ENCODE measurements around the gene RIC1.
A peak's percentile ranks its signal among the peaks of the same experiment; 100 is the strongest.
"Not testable (repeated sequence)": the region's sequence is repeated elsewhere in the genome, so short reads cannot be mapped to it uniquely, and the experiment has no call there.

RIC1 gene, protein sequence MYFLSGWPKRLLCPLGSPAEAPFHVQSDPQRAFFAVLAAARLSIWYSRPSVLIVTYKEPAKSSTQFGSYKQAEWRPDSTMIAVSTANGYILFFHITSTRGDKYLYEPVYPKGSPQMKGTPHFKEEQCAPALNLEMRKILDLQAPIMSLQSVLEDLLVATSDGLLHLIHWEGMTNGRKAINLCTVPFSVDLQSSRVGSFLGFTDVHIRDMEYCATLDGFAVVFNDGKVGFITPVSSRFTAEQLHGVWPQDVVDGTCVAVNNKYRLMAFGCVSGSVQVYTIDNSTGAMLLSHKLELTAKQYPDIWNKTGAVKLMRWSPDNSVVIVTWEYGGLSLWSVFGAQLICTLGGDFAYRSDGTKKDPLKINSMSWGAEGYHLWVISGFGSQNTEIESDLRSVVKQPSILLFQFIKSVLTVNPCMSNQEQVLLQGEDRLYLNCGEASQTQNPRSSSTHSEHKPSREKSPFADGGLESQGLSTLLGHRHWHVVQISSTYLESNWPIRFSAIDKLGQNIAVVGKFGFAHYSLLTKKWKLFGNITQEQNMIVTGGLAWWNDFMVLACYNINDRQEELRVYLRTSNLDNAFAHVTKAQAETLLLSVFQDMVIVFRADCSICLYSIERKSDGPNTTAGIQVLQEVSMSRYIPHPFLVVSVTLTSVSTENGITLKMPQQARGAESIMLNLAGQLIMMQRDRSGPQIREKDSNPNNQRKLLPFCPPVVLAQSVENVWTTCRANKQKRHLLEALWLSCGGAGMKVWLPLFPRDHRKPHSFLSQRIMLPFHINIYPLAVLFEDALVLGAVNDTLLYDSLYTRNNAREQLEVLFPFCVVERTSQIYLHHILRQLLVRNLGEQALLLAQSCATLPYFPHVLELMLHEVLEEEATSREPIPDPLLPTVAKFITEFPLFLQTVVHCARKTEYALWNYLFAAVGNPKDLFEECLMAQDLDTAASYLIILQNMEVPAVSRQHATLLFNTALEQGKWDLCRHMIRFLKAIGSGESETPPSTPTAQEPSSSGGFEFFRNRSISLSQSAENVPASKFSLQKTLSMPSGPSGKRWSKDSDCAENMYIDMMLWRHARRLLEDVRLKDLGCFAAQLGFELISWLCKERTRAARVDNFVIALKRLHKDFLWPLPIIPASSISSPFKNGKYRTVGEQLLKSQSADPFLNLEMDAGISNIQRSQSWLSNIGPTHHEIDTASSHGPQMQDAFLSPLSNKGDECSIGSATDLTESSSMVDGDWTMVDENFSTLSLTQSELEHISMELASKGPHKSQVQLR (N-terminal part only)

DNA sequence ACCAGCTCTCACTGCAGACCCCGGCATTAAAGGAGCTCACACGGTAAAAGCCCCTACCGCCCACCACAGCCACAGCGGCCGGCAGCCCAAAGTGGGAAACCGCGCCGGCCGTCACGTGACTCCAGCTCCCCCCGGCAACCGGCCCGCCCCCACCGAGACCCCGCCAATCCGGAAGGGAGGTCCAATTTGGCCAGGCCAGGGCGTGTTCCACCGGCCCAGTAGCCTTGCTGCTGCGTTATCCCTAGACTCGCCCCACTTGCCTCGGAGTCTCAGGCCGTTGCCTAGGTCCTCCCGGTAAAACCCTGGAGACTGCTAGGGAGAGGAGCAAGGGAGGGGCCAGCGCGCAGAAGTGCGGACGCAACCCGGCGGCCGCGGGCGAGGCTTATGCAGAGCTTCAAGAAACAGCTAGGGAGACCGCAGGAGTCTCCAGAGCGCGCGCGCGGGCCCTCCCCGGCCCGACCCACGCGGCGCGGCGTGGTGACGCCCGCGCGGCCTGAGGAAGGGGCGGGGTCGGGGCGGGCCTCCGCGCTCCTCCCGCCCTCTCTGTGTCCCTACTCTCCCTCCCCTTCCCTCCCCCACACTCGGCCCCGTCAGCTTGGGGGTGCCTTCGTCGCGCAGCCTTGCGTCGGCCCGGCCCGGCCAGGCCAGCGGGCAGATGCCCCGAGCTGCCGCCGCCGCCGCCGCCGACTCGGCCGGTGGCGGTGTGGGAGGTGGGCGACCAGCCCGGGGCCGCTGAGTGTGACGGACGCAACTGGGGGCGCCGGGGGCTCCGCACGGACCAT lies at the start of gene RIC1:
Gene RIC1, plus strand, starts transcription at position 578 of the 782 bp plus-strand sequence. Its CDS starts 203 bp downstream, at position 781.
- DNase-seq = peak; percentile 96 to 99 (median 98)

GRCh38 chr9:5579881-5580280 lies 49.0 kb upstream of the RIC1 start:
- DNase-seq = no peak

DNA sequence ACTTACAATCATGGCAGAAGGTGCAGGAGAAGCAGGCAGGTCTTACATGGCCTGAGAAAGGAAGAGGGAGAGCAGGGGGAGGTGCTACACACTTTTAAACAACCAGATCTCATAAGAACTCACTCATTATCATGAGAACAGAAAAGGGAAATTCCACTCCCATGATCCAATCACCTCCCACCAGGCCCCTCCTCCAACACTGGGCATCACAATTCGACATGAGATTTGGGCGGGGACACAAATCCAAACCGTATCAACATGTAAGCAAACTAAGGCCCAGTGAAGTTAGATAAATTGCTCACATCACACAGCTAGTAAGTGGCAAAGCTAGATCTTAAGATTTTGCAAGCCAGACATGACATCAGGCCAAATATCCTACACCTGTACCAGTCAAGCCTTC lies 48.3 kb upstream of the RIC1 start:
- DNase-seq = peak in 1 of 3 donors; percentile 49

DNA sequence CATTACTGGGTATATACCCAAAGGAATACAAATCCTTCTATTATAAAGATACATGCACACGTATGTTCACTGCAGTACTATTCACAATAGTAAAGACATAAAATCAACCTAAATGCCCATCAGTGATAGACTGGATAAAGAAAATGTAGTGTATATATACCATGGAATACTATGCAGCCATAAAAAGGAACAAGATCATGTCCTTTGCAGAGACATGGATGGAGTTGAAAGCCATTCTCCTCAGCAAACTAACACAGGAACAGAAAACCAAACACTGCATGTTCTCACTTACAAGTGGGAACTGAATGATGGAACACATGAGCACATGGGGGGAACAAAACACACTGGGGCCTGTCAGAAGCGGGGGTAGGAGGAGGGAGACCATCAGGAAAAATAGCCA lies 47.2 kb upstream of the RIC1 start:
- DNase-seq = not testable (repeated sequence)

DNA sequence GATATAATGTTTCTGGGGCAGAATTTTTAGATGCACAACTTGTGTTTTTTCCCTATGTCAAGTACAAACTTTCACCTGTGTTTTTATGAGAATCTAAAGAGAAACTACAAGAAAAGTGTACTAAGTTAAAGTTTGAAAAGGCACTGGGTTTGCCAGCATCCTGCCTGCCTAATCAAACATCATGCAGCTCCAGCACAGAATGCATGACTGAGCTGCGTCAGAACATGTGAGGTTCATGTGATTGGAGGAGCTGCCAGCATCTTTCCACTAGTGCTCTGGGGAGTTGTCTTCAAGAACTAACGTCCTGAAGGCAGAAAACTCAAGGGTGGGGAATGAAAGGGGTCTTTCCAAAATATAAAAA lies 46.1 kb upstream of the RIC1 start:
- peak in 1 of 3 donors; percentile 17 for DNase-seq

GRCh38 chr9:5586391-5586802 lies 42.5 kb upstream of the RIC1 start:
- no peak for DNase-seq

DNA sequence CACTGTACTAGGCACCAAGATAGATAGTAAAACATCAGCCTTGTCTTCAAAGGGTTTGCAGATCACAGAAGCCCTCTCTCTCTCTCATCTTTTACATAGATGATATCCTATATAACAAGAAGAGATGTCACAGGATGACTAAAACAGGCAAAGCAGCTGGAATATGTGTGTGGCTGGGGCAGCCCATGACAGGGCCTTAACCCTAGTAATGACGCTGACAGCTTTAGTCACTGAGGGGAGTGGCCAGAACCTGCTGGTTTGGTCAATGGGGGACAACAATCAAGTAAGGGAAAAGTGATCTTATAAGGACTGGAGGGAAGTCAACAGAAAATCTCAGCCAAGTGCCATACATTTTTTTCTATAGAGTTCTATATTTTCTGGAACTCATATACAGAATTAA lies 41.9 kb upstream of the RIC1 start:
- peak; percentile 59 to 79 (median 63) for DNase-seq

DNA sequence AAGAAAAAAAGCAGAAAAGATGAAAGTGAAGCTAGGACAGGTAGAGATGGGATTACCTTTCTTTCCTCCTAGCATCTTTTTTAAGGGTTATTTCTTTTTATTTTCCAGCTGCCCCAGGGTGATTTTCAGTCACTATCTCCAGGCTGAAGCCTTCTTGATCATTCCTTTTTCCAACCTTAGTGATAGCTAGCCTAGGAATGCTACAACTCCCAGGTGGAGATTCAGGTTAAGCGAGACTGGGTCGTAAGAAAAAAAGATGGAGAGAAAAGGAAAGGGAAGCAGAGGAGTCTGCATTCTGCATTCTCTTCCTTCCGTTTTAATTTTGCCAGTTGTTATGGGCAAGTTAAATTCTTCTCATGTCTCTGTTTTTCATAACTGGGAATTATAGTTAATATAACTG lies 36.7 kb upstream of the RIC1 start:
- DNase-seq = no peak

DNA sequence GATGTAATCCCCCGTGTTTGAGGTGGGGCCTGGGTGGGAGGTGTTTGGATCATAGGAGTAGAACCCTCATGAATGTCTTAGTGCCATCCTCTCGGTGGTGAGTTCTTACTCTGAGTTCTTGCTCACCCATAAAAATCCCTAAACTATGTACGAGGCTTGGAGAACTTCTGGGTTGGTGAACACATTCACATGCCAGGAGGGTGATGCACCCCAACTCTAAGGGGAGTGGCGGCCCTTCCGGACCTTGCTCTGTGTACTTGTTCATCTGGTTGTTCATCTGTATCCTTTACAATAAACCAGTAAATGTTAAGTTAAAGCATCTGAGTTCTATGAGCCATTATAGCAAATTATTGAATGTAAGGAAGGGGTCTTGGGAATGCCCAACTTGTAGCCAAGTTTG lies 36.0 kb upstream of the RIC1 start:
- DNase-seq = no peak

- peak; percentile 24 to 62 (median 43) for DNase-seq
Observed at GRCh38 chr9:5593904-5594303, 35.0 kb upstream of the RIC1 start.

DNA sequence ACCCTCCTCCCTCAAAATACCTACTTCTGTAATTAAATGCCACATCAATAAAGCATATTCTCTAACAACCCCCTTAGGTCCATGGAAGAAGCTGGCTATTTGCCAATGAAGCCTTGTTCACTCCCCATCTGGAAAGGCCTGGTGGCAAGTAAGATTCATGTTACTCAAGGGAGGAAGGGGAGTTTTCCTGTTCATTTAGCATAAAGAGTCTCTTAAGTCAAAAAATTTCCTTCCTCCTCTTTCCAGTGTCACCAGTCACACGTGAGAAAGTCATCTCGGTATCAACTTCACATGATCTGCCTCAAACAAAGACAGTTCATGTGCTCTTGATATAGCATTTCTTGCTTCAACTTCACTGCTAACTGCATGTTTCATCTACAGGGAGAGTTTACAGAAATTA lies 32.7 kb upstream of the RIC1 start:
- DNase-seq = peak; percentile 55 to 74 (median 58)

GRCh38 chr9:5608298-5609225 lies 20.3 kb upstream of the RIC1 start:
- peak in 1 of 3 donors; percentile 38 for DNase-seq

GRCh38 chr9:5609226-5609596 lies 19.7 kb upstream of the RIC1 start:
- DNase-seq = no peak

DNA sequence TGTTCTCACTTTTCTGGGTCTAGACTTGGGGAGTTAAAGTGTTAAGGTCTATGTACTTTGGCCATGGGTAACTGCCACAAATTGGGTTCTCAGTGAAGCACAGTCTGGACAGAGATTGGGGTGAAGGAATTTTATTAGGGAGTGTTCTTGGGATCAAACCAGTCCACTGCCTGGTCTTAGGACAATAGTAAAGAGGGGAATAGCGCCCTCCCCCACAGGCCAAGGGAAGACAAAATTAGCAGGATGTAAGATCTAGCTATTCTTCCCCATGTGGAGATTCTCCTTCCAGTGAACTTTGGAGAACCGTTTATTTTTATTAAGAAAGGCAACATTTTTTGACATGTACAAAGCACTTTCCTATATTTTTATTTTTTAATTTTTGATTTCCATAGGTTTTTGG lies 18.4 kb upstream of the RIC1 start:
- DNase-seq = no peak

DNA sequence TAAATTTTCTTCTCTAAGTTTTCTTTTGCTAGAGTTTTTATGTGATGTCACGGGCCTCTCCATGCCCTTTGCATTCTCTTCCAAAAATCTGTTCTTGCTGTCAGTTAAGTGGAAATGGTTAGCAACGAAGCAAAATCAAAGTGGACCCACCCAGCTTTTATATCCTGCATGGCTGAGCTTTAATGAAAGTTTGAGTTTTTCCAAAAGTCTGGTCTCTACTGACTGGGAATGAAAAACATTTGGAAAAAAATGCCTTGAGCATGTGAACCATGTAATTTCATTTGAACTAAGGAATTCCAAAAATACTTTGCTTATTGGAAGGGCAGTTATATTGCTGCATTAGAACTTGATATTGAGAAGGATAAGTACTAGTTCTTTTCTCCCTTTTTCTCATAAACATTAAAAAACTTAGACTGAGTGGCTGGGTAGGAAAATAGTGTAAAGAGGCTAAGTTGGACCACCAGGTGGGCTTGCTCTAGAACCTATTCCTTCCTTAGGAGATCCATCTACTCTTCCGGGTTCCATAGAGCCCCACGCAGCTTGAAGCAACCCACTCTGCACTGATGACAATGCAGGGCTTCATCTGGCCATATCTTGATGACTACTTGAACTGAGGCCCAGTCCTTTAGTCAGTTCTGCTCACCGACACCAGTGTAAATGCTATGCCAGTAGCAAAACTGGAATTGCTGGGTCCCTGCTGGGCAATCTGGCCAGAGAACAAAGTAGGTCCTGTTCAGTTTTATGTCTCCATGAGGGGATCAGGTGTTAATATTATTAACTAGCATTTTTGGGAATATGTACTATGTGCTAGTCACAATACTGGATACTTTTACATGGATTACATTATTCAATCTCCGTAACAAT lies 17.4 kb upstream of the RIC1 start:
- DNase-seq = no peak

- DNase-seq = no peak
Observed at GRCh38 chr9:5612185-5612530, 16.7 kb upstream of the RIC1 start.

GRCh38 chr9:5614192-5614591 lies 14.7 kb upstream of the RIC1 start:
- DNase-seq = no peak

GRCh38 chr9:5614985-5615384 lies 13.9 kb upstream of the RIC1 start:
- DNase-seq = no peak

DNA sequence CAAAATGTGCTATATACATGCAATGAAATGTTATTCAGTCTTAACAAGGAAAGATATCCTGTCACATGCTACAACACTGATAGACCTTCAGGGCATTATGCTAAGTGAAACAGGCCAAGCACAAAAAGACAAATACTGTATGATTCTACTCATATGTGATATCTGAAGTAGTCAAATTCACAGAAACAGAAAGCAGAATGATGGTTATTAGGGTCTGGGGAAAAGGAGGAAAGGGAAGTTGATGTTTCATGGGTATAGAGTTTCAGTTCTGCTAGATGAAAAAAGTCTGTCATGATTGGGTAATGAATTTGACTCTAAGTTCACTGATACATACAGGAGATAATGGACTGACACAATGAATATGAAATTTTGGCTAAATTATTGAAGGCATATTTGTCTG lies 11.2 kb upstream of the RIC1 start:
- peak; percentile 60 to 87 (median 81) for DNase-seq

GRCh38 chr9:5620494-5620893 lies 8.4 kb upstream of the RIC1 start:
- DNase-seq = no peak

Measured in suppressor macrophage treated with lipopolysaccharide for 1 hour (primary cell).